HG03196 (cell line): ENCODE measurements around the gene DNTT.
A peak's percentile ranks its signal among the peaks of the same experiment; 100 is the strongest.

Source experiments
- ATAC-seq: cut with Tn5 transposase; IDR thresholded peaks from one replicate; pipeline ENCODE4 v1.9.1; 2021; ENCODE audit not compliant: unreplicated experiment

DNTT gene

GRCh38 chr10:96304230-96304629 is at the start of gene DNTT:
DNTT (plus strand) TSS chr10:96304434; CDS start chr10:96304498, 64 bp downstream.
- no peak for ATAC-seq

- ATAC-seq, result no peak
These were observed 49.3 kb upstream of the DNTT start for GRCh38 chr10:96254976-96255375.

GRCh38 chr10:96255549-96256333 is 48.5 kb upstream of the DNTT start:
- no peak for ATAC-seq

GRCh38 chr10:96257944-96258343 is 46.3 kb upstream of the DNTT start:
- no peak for ATAC-seq

GRCh38 chr10:96259150-96259549 is 45.1 kb upstream of the DNTT start:
- ATAC-seq, result no peak

- ATAC-seq, result no peak
These were observed 44.2 kb upstream of the DNTT start for GRCh38 chr10:96260014-96260413.

GRCh38 chr10:96261132-96261531 is 43.1 kb upstream of the DNTT start:
- no peak for ATAC-seq

- ATAC-seq, result no peak
These were observed 42.3 kb upstream of the DNTT start for GRCh38 chr10:96261930-96262329.

GRCh38 chr10:96263176-96263575 is 41.1 kb upstream of the DNTT start:
- no peak for ATAC-seq

GRCh38 chr10:96263669-96264068 is 40.6 kb upstream of the DNTT start:
- ATAC-seq, result no peak

GRCh38 chr10:96264938-96265337 is 39.3 kb upstream of the DNTT start:
- no peak for ATAC-seq

GRCh38 chr10:96266118-96266770 is 38.0 kb upstream of the DNTT start:
- ATAC-seq, result no peak

GRCh38 chr10:96267234-96267705 is 37.0 kb upstream of the DNTT start:
- ATAC-seq, result no peak

GRCh38 chr10:96268341-96268909 is 35.8 kb upstream of the DNTT start:
- no peak for ATAC-seq

GRCh38 chr10:96269438-96270300 is 34.6 kb upstream of the DNTT start:
- ATAC-seq, result no peak

- ATAC-seq, result no peak
These were observed 33.7 kb upstream of the DNTT start for GRCh38 chr10:96270571-96270970.

- ATAC-seq, result peak; percentile 72
These were observed 33.0 kb upstream of the DNTT start, which contains the start of gene BLNK for GRCh38 chr10:96271016-96271815. BLNK (minus strand) TSS chr10:96271569; CDS start chr10:96271398, 171 bp downstream.

GRCh38 chr10:96272316-96273280 is 31.6 kb upstream of the DNTT start:
- ATAC-seq, result peak; percentile 5
